Small intestine (tissue), 7 donors: ENCODE data around the gene ACTG2. TPM values are rescaled to one million over a fixed set of nuclear protein-coding genes. Genes with fewer than 3 reads are reported as not detected.

Experiments
- DNase-seq, 2 donors: peaks; one replicate each; pipeline versions ENCODE4 v3.0.0 to v3.0.0-alpha.2; 2013
- FAIRE-seq: peaks from 2 replicates; lab custom pipeline; 2012; peaks lifted over from hg19 to GRCh38; lab: Jason Lieb, UNC
- H3K27ac ChIP-seq, 3 donors: one replicate each; pipeline ENCODE4 v1.5.1; 2013; ENCODE audit warnings: low read length in 2 of 3, mild to moderate bottlenecking in 2 of 3, control low read depth in 1 of 3, inconsistent platforms in 1 of 3, low read depth in 1 of 3, moderate library complexity in 1 of 3
- H3K27me3 ChIP-seq, 3 donors: one replicate each; pipeline ENCODE4 v1.6.1; 2013; ENCODE audit warnings: low read length in 3 of 3, inconsistent platforms in 1 of 3; ENCODE audit not compliant: control insufficient read depth in 3 of 3, insufficient read depth in 3 of 3
- H3K36me3 ChIP-seq, 3 donors: one replicate each; pipeline ENCODE4 v1.6.1; 2013; ENCODE audit warnings: low read length in 3 of 3, inconsistent platforms in 1 of 3, low read depth in 1 of 3, mild to moderate bottlenecking in 1 of 3, moderate library complexity in 1 of 3; ENCODE audit not compliant: control insufficient read depth in 3 of 3, insufficient read depth in 2 of 3
- H3K4me1 ChIP-seq, 3 donors: one replicate each; pipeline ENCODE4 v1.6.1; 2013; ENCODE audit warnings: low read length in 2 of 3, inconsistent platforms in 1 of 3, low read depth in 1 of 3, mild to moderate bottlenecking in 1 of 3, moderate library complexity in 1 of 3; ENCODE audit not compliant: control insufficient read depth in 3 of 3, insufficient read depth in 2 of 3
- H3K4me3 ChIP-seq, 3 donors: one replicate each; pipeline ENCODE4 v1.5.1; 2013; ENCODE audit warnings: low read length in 3 of 3, control low read depth in 1 of 3, inconsistent platforms in 1 of 3, low read depth in 1 of 3, mild to moderate bottlenecking in 1 of 3, moderate library complexity in 1 of 3
- H3K9me3 ChIP-seq, 2 donors: one replicate each; pipeline ENCODE4 v1.6.1; 2013; ENCODE audit warnings: low read depth in 1 of 2, low read length in 1 of 2; ENCODE audit not compliant: control insufficient read depth in 2 of 2, insufficient read depth in 1 of 2
- WGBS, 3 donors: extraction: QIAGEN DNeasy Blood & Tissue Kit; methylation state at CpG; one replicate each; pipeline ENCODE4 v1.1.7; 2013; 5-methylcytosine and 5-hydroxymethylcytosine counted together
- polyA plus RNA-seq, 4 donors: library from polyadenylated mRNA; stranded (reverse) in 3 of 4; unstranded in 1 of 4; fragments of 200-250 nt in 3 of 4; fragments of 120-200 nt in 1 of 4; gene quantifications; one replicate each; pipeline versions ENCODE4 v1.2.1 to v1.2.3, GENCODE V29; 2013
- donor health status: healthy with polysubstance abuse.
- donor health status: control.
- donor health status: control.
- donor health status: Bipolar disorder and iron deficiency.
- donor health status: healthy.

ACTG2 gene
- polyA plus RNA-seq, 4 donors, result 2.0 to 108 (median 42.5) TPM

DNA sequence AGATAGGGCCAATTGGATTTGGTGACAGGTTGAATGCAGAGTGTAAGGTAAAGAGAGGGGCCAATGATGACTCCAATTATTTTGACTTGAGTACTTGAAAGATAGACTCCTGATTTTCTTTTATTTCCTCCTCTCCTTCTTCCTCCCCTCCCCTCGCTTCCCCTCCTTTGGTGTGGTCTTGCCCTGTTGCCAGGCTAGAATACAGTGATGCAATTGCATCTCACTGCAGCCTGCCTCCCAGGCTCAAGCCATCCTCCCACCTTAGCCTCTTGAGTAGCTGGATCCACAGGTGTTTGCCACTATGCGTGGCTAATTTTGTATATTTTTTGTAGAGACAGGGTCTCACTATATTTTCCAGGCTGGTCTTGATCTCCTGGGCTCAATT is 36.1 kb downstream of the ACTG2 start:
- H3K9me3 ChIP-seq, result no peaks in the 10 kb centered on the region
- H3K4me1 ChIP-seq, result peaks cover 5 to 21% (median 8%) of the 10 kb centered on the region in 3 donors
- H3K36me3 ChIP-seq, result peaks cover 3 to 5% (median 5%) of the 10 kb centered on the region in 3 donors
- H3K27ac ChIP-seq, result peak overlapping the region in 1 of 3 donors; percentile 14
- no peaks in the 10 kb centered on the region for H3K27me3 ChIP-seq
- H3K4me3 ChIP-seq, result no peak overlapping the region
- no peak for DNase-seq
- WGBS, 3 donors, result 43 to 66% (median 52%) methylated on average over 2 of the region's 2 CpGs
- FAIRE-seq, result no peak

DNA sequence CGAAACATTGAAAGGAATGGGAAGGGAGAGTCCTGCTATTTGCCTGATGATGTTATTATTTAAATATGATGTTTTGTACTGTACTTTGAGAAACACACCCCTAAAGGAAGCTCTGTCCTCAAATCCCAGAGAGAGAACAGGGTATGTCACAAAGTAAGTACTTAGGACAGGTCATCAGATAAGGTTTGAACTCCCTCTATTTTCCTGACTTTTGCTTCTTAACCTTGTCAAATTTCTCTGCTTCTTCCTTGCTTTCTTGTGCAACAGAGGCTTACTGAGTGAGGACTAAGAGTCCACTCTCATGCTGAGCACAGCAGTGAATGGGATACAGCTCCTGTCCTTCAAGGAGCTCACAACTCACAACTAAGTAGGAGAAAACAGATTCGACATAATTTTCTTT is 37.6 kb downstream of the ACTG2 start:
- Histone ChIP-seq H3K27me3 (no peaks in the 10 kb centered on the region), H3K4me3 (no peak overlapping the region), H3K9me3 (no peaks in the 10 kb centered on the region), H3K27ac (no peak overlapping the region), H3K4me1 (peaks cover 5 to 21% (median 8%) of the 10 kb centered on the region in 3 donors), H3K36me3 (peaks cover 5 to 11% (median 5%) of the 10 kb centered on the region in 3 donors)
- FAIRE-seq (no peak), DNase-seq (no peak)
- WGBS, 3 donors, result 57 to 85% (median 73%) methylated on average over 2 of the region's 2 CpGs

DNA sequence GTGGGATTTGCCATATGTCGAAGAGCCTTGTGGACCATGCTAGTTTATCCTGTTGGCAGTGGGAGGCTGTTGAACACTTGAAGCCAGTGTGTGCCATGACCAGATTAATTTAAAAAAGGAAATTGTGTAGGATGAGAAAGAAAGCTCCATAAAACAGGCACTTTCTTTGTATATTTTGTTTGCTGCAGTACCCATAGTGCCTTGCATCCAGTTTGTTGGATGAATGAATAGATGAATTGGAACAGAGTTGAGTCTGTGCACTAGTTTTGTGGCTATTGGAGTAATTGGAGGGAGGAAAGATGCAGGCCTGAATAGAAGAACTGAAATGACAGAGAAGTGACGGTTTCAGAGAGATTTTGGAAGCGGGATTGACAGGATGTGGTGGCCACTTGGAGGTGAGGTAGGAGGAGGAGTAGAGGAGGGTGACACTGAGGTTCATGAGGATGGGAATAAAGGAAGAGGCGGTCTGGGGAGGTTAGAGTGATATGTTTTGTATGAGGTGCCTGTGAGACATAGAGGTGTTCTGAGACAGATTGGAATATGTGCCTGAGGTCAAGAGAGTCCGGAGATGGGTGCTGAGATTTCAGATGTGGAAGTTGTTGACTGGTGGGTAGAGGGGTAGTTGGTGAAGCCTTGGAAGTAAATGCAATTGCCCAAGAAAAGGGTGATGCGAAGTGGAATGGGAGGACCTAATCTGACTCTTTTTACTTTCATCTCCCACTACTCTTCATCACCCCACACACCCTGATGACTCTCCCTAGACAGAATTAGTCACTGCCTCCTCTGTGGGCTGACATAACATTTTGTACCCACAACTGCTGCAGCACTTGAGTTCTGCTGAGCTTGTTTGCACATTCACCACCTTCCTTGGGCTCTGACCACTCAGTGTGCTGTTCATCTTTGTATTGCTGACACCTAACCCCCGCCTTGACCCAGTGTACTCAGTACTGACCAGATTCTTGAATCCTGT is 39.0 kb downstream of the ACTG2 start:
- no peak overlapping the region for H3K27ac ChIP-seq
- H3K4me3 ChIP-seq, result no peak overlapping the region
- 81 to 95% (median 85%) methylated on average over 7 of the region's 7 CpGs for WGBS, 3 donors
- H3K9me3 ChIP-seq, result no peaks in the 10 kb centered on the region
- peaks cover 5 to 21% (median 8%) of the 10 kb centered on the region in 3 donors for H3K4me1 ChIP-seq
- peaks cover 5 to 12% (median 9%) of the 10 kb centered on the region in 3 donors for H3K36me3 ChIP-seq
- DNase-seq (no peak), FAIRE-seq (no peak)
- no peaks in the 10 kb centered on the region for H3K27me3 ChIP-seq

DNA sequence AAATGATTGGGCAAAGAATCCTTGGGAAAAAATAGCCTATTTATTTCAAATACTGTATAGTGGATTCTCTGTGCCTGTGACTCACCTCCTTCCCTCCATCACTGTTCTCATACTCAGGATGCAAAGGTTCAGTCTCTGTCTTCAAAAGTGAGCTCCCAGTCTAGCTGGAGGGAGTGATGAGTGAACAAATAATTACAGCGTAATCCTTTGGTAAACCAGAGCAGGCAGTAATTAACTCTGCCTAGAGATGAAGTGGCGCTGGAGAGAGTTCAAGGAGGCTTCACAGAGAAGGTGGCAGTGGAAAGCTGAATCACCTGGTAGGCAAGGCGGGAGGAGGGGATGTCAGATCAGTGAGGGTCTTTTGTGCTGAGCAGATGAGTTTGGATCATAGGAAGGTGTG is 40.4 kb downstream of the ACTG2 start:
- Histone ChIP-seq H3K27me3 (no peaks in the 10 kb centered on the region), H3K4me3 (no peak overlapping the region), H3K9me3 (no peaks in the 10 kb centered on the region), H3K36me3 (peaks cover 5 to 16% (median 15%) of the 10 kb centered on the region in 3 donors), H3K4me1 (peaks cover 2 to 20% (median 8%) of the 10 kb centered on the region in 3 donors), H3K27ac (no peak overlapping the region)
- FAIRE-seq, result no peak
- WGBS, 3 donors, result 90 to 91% (median 90%) methylated on average over 3 of the region's 3 CpGs
- DNase-seq, result no peak

DNA sequence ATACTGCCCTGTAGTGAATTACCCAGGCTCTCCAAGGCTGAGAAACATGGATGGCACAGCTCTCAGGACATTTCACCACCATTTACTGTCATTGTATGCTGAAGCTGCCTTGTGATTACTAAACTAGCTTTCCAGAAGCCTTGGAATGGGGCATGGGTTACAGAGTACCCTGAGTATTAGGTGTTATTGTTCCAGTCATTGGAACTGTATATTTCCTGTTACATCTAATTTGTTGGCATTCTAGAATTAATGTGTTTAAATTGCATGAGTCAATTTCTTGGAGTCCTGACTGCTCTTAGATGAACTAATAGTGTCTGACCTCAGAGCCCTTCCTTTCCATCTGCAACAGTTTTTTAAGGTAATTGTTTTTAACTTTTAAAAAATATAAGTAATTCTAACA is 42.8 kb downstream of the ACTG2 start:
- FAIRE-seq (no peak), DNase-seq (no peak)
- H3K27me3 ChIP-seq, result no peaks in the 10 kb centered on the region
- H3K36me3 ChIP-seq, result peaks cover under 1 to 22% (median 17%) of the 10 kb centered on the region in 3 donors
- no peaks in the 10 kb centered on the region for H3K9me3 ChIP-seq
- H3K4me3 ChIP-seq, result no peak overlapping the region
- H3K4me1 ChIP-seq, result peaks cover 0 to 5% (median 0%) of the 10 kb centered on the region in 3 donors
- no peak overlapping the region for H3K27ac ChIP-seq

DNA sequence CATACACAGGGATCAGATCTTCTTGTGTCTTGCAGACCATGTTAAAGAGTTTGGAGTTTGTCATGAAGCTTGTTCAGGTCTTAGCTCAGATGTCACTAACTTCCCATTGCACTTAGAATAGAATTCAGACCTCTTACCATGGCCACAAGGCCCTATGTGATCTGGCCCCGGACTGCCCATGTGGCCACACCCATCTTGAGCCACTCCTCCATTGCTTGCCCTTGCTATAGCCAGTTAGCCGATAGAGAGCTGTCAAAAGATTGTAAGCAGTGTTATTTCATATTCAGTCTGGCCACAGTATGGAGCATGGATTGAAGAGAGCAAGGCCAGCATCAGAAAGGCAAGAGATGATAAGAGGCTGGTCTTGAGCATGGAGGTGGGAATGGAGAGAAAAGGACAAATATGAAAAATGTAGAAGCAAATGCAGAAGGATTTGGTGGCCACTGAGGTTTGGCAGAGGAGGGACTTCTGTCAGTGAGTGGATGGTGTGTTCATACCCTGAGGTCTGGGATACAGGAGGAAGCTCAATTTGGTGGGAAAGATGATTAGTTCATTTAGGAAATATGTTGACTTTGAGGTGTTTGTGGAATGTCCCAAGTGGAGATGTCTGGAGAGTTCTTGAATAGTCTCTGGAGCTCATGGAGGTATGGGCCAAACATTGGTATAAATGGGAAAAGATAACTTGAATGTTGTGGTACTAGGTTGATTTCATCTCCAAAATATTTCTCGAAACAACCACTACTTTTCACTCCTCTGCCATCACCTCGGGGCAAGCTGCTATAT is 44.5 kb downstream of the ACTG2 start:
- Histone ChIP-seq H3K4me1 (no peaks in the 10 kb centered on the region), H3K9me3 (no peaks in the 10 kb centered on the region), H3K27ac (no peak overlapping the region), H3K36me3 (peaks cover 2 to 30% (median 16%) of the 10 kb centered on the region in 3 donors), H3K4me3 (no peak overlapping the region), H3K27me3 (no peaks in the 10 kb centered on the region)
- FAIRE-seq (no peak), DNase-seq (no peak)
- 84 to 92% (median 91%) methylated on average over 4 of the region's 4 CpGs for WGBS, 3 donors

DNA sequence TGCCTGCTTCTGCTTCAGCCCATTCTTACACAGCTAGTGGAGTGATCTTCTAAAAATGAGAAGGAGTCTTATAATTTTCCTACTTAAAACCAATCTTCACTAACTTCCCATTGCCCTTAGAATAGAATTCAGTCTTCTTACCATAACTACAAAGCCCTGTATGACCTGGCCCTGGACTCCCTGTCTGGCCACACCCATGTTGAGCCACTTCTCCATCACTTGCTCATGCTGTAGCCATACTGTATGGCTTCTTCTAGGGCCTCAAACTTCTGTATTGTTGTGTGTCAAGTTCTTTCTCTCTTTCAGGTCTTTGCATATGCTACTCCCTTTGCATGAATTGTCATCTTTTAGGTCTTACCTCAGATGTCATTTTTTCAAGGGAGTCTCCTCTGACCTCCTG is 45.1 kb downstream of the ACTG2 start:
- Histone ChIP-seq H3K27ac (no peak overlapping the region), H3K27me3 (no peaks in the 10 kb centered on the region), H3K9me3 (no peaks in the 10 kb centered on the region), H3K36me3 (peaks cover 2 to 30% (median 15%) of the 10 kb centered on the region in 3 donors), H3K4me3 (no peak overlapping the region), H3K4me1 (no peaks in the 10 kb centered on the region)
- FAIRE-seq (no peak), DNase-seq (no peak)

DNA sequence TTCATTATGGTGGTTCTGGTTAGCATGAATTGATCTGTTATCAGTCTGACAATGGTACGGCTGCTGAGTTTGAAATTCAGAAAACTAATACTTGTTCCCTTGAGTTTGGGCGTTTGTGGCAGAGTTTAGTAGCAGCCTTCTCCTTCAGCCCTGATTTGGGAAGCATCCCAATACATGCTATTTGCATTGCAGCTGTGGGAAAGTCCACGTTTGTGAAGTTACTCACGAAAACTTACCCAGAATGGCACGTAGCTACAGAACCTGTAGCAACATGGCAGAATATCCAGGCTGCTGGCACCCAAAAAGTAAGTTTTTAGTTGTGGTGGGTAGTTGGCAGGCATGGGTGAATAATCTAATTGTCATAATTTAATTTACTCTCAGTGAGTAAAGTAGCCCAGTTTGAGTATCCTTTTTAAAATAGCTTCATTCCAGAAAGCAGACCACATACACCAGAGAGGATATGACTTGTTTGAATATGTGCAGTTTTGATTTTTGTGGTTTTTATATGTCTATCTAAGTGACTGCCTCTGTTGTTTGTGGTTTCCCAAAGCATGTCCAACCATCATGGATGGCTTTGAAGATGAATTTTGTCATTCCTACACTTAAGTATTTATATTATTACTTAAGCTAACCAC is 46.0 kb downstream of the ACTG2 start:
- H3K27me3 ChIP-seq, result no peaks in the 10 kb centered on the region
- no peak overlapping the region for H3K27ac ChIP-seq
- peaks cover 2 to 31% (median 12%) of the 10 kb centered on the region in 3 donors for H3K36me3 ChIP-seq
- DNase-seq (no peak), FAIRE-seq (no peak)
- WGBS, 3 donors, result 80 to 81% (median 81%) methylated on average over 5 of the region's 5 CpGs
- H3K4me3 ChIP-seq, result no peak overlapping the region
- H3K4me1 ChIP-seq, result no peaks in the 10 kb centered on the region
- no peaks in the 10 kb centered on the region for H3K9me3 ChIP-seq
